NCI-H146 (cell line): ENCODE results near the gene WDSUB1.

Source experiments
- DNase-seq: peaks from one replicate; lab custom pipeline; 2025; lab: John Stamatoyannopoulos, UW

WDSUB1 gene, protein sequence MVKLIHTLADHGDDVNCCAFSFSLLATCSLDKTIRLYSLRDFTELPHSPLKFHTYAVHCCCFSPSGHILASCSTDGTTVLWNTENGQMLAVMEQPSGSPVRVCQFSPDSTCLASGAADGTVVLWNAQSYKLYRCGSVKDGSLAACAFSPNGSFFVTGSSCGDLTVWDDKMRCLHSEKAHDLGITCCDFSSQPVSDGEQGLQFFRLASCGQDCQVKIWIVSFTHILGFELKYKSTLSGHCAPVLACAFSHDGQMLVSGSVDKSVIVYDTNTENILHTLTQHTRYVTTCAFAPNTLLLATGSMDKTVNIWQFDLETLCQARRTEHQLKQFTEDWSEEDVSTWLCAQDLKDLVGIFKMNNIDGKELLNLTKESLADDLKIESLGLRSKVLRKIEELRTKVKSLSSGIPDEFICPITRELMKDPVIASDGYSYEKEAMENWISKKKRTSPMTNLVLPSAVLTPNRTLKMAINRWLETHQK

DNA sequence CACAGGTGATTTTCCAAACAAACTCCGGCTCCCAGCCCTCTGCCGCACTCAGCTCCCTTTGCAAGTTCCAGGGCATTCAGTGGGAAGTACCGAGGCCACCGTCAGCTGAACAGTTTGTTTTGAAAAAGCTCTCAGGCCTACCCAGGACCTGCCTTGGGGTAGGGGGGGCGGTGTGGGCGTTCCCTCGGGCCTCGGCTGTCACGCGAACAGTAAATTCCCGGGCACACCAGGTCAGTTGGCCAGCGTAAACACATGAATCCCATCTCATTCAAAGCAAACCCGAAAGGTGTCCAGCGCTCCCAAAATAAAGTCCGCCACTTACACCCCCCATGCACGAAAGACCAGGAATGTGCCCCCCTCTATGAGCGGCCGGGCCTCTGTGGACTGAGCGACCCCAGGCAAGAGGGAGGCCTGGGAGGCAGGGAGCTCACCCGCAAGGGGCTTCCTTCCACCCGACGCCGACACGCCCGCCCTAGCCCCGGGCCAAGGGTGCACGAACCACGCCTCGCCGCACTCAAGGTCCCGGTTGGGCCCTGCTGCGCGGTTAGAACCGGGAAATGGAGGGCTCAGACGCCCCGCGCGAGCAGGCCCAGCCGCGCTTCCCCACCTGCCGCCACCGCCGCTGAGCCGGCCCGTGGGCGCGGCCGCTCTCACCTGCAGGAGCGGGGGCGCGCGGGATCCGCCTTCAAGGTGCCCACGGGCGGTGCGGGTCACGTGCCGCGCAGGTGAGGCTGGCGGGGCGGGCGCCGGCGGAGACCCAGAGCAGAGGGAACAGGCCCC is at the start of gene WDSUB1:
TSS of gene WDSUB1 (minus strand) at position 775 of the 780 bp plus-strand sequence. CDS start 3,634 bp downstream, outside the sequence.
- peak; percentile 72 for DNase-seq

DNA sequence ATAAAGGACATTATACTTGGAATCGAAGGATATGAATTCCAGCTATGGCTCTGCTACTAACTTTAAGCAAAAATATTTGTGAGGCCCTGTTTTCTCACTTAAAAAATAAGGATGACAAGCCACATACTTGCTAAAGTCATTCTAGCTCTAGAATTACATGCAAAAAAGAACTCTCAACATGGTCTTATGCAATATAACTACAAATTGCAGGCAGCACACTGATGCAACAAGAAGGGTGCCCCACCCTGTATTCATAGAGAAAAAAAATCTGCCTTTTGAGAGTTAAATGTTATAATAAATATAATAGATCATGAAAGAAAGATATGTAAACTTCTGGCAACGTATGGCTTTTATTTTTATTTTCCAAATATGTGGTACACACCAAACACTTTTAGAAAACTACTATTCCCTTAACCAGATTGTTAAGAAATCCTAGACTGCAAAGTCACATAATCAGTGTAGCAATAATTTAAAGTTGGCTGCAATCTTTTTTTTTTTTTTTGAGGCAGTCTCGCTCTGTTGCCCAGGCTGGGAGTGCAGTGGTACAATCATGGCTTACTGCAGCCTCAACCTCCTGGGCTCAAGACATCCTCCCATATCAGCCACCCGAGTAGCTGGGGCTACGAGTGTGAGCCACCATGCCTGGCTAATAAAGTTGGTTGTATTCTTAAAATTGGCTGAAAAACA is 40.2 kb upstream of the WDSUB1 start:
- DNase-seq = no peak

DNA sequence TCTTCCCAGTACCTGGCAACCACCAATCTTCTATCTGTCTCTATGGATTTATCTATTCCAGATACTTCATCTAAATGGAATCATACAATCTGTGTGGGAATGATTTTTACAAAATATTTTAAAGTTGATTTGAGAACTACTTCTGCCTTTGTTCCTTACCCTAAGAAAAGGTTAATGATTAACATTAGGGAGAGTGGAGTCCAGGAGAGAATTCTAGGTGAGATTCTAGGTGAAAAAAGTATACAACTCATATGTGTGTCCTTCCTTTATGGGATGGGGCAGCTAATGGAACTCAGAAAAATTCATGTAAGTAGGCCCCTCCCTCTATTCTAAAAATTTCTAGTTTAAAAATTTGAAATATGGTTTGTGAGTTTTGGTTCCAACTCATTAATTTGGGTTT is 35.9 kb upstream of the WDSUB1 start:
- DNase-seq = no peak

DNA sequence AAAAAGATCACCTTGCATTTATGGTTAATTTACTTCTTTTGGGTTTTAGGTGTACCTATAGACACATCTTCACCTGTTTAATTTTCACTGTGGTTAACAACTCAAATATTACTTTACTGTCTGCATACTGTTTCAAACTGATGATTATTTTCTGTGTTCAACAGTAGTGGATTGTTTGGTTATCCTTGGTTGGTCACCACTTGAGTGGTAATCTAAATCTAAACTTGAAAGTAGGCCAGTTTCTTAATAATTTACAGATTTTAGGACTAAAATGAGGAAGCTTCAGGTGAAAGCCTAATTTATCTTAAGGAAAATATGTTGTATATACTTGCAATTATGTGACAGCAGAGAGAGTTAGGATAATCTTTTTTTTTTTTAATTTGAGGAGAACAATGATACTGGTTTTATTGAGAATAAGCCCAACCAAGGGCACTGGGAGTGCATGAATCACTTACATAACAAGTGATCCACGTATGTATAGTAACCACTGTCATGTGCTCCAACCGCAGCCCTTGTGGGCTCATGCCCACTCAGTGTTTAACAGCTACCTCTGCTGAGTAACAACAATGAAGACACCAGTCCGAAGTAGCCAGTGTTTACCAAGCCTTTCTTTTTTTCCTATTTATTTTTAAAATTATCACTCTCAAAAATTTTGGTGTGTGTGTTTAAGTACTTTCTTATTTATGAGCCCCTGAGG is 31.0 kb upstream of the WDSUB1 start:
- no peak for DNase-seq

DNA sequence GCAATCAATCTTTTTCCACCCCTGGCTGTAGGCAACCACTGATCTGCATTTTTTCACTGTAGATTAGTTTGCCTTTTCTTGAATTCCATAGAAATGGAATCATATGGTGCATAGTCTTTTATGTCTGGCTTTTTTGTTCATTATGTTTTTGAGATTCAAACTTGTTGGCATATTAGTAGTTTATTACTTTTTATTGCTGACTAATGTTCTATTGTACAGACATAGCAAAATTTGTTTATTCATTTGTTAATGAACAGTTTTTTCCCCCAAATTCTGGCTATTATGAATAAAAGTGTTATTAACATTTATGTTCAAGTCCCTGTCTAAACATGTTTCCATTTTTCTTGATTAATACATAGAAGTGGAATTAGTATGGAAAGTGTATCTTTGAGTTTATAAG is 21.4 kb upstream of the WDSUB1 start:
- DNase-seq = no peak

DNA sequence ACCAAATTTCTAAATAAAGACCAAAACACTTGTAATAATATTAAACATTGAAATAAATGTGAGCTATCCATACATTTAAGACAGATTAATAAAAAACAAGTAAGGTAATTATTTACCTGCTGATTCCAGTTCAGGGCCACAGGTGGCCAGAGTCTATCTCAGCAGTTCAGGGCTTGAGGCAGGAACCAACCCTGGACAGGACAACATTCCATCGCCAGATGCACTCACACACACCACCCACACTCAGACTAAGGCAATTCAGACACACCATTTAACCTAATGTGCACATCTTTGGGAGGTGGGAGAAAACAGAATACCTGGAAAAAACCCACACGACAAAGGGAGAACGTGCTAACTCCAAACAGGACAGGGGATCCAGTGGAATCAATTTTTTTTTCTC is 14.1 kb upstream of the WDSUB1 start:
- no peak for DNase-seq

DNA sequence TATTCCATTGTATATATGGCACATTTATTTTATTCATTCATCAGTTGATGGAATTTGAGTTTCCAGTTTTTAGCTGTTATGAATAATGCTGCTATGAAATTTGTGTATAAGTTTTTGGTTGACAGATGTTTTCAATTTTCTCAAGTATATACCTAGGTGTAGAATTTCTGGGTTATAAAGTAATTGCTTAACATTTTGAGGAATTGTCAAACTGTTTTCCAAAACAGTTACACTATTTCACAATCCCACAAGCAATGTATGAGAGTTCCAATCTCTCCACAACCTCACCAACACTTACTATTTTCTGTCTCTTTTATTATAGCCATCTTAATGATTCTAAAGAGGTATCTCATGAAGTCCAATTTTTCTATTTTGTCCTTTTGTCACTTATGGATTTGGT is 12.5 kb upstream of the WDSUB1 start:
- DNase-seq = no peak

DNA sequence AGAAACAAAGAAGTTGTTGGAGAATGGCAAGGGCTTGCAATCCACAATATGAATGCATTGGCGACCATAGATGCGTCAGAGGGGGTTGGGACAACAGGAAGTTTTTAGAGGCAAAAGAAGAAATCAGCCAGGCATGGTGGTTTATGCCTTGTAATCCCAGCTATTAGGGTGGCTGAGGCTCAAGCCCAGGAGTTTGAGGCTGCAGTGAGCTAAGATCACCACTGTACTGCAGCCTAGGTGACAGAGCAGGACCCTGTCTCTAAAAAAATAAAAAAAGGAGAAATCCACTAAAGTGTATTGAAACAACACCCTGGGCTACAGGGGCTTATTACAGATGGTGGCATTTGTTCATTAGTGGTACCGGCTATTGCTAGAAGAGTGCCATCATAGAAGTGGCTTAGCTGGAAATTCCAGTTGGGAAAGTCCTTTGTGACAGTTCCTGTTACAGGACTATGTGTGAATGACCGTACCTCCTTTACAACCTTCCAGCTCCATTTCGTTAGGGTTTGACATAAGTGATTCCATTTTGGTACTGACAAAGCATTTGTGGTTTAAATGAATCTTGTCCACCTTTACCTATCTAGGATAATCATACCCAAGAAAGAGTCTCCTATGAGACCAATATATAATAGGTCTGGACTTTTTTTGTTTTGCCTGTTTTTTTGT is 10.7 kb upstream of the WDSUB1 start:
- no peak for DNase-seq

DNA sequence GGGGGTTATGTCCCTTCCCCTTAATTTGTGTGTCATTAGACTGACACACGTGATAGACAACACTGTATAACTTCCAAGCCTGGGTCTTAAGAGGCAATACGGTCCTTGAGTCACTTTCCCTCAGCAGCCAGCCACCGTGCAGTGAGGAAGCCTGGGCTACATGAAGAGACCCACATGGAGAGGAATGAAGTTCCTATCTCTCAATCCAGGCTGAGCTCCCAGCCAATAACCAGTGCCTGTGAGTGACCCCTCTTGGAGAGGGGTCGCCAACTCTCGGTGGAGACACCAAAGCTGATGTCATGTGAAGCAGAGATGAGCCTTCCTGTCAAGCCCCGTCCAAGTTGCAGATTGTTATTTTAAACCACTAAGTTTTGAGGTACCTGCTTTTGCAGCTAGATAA is 5.7 kb upstream of the WDSUB1 start:
- no peak for DNase-seq

DNA sequence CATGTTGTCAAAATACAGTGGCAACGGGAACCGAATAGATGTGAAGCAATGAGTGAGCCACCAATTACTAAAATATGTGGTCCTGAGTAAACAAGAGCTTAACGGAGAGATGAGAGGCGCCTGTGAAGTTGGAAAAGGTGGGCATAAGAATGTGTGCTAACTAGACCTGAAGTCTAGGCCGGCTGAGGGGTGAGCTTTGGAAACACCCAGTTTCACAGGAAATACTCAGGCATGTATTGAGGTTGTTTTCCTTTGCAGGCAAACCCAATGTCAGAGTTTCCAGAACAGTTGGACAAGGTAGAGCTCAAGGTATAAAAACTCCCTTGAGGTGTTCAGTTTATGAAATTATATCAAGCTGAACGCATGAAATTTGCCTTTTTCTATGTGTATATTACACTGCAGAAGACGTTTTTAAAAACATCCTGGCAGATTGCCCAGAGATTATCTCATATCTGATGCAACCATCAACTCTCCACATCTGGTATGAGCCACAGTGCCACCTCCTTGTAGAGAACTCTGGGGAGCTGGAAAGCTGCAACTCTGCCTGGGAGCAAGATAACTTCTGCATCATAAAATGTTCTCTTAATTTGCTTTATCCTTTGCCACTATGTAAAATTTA is 3.9 kb upstream of the WDSUB1 start:
- peak; percentile 1 for DNase-seq

DNA sequence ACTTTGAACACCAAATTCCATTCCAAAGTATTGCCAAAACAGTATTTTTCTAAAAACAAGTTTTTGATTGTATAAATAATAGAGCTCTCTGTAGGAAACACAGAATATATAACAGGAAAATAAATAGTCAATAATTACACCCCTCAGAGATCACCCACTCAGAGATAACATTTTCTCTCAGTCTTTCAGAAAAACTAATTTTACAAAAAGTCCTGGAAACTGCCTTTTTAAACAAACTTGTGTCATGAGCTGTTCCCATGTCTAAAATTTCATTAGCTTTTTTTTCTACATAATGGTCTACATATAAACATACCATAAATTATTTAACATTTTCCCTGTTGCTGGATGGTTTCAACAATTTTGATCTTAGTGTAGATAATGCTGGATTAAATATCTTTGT is 1.2 kb upstream of the WDSUB1 start:
- DNase-seq = no peak

DNA sequence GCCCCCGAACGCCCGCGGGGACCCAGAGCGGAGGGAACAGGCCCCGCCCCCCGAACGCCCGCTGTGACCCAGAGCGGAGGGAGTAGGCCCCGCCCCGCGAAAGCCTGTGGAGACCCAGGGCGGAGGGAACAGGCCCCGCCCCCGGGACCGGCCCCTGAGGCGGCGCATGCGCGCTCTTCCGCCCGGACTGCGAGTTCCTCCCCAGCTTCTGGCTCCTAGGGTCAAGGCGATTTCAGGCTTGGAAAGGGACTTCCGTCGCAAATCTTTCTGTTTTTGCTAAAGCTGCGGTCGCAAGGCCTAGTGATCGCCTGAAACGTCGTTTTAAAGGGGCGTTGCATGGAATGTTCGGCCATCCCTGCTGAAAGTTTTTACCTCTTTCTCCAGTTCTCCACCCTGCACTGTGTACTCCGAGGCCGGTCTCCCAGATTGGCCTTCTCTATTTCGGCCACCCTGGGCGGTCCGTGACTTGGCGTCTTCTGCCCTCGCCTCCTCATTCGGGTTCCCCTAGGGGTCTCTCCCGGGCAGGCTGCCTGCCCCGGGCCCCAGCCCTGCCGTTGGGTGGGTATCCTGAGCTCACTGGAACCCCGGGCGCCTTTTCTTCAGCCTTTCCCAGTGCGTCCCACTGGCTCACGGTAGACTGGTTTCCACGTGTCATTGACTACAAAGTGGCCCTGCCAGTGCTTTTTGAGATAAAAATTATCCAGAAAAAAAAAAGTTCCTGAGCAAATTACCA is 372 bp upstream of the WDSUB1 start:
- DNase-seq = peak; percentile 96

DNA sequence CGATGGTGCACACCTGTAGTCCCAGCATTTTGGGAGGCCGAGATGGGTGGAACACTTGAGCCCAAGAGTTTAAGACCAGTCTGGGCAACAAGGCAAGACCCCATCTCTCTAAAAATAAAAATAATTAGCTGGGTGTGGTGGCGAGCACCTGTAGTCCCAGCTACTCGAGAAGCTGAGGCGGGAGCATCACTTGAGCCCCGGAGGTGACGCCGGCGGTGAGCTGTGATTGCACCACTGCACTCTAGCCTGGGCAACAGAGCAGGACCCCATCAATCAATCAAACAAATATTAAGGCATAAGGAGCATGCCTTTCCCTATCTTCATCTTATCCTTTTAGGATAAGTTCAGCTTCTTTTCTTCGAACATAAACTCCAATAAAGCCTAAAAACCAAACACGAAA is 1.1 kb downstream of the WDSUB1 start:
- no peak for DNase-seq

DNA sequence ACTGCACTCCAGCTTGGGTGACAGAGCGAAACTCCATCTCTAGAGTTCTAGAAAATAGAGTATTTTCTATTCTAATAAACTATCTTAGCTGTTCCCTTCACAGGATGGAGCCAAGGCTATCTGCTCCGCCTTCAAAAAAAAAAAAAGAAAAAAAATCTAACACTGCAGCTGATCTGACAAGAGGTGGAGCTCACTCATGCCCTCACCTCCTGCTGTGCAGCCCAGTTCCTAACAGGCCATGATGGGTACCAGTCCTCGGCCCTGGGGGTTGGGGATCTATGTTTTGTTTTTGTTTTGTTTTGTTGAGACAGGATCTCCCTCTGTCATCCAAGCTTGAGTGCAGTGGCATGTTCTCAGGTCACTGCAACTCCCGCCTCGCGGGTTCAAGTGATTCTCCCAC is 3.0 kb downstream of the WDSUB1 start:
- no peak for DNase-seq

DNA sequence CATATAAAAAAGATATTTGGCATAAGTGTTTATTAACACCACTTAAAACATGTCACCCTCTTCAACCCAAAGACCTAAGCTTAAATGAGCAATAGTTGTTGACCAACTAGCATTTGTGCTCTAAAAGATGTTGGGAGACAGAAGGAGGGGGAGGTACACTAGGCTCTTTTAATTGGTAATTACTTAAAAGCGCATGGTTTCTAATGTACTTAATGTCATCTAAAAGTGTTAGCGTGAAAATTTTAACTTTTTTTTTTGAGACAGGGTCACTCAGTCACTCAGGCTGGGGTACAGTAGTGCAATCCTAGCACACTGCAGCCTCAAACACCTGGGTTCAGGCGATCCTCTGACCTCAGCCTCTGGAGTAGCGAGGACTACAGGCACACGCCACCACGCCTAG is 5.5 kb downstream of the WDSUB1 start:
- DNase-seq = no peak

DNA sequence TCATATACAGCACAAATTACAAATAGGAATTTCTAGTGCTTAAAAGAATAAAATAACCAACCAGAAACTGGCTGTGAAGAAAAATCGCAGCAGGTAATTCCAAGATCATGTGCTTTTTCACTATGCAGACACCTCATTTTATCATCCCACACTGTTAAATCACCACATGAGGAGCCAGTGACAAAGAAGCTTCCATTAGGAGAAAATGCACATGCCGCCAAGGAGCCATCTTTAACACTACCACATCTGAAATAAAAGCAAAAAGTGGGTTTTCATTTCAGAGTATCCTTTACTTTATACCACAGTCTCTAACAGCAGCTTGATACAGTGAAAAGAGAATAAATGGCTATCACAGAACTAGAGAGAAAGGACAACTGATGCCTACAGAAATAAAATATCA is 6.8 kb downstream of the WDSUB1 start:
- DNase-seq = no peak

DNA sequence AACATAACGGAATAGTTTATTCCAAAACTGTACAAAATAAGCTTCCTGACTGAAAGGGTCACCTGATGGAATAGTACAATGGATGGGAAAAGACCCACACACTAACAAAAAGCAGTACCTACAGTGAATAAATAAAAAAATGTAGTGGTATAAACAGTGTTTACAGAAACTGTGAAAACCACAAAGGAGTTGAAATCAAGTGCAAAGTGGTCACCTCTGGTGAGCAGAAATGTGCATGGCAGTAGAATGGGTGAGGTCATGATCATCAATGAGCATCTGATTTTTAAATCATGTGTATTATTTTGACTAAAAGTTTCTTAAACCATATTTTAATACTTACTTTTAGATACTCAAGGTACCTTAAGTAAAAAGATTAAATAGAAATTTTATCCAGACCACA is 11.4 kb downstream of the WDSUB1 start:
- no peak for DNase-seq

DNA sequence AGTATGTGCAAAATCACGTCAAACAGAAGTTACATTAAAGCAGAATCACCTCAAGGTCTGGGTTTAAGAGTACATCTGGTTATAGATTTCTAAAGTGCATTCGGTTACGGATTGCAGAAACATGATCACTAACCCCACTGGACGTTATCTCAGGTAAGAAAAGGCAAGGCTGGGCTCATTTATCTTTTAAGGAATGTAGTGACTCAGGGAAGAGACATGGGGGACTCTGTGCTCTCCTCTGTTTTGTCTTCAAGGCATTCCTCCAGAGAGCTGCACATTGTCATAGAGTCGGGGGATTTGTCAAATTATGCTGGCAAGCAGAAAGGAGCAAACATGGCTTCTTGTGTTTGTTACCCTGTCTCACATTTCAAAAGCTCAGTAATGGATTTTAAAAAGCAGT is 14.3 kb downstream of the WDSUB1 start:
- no peak for DNase-seq

DNA sequence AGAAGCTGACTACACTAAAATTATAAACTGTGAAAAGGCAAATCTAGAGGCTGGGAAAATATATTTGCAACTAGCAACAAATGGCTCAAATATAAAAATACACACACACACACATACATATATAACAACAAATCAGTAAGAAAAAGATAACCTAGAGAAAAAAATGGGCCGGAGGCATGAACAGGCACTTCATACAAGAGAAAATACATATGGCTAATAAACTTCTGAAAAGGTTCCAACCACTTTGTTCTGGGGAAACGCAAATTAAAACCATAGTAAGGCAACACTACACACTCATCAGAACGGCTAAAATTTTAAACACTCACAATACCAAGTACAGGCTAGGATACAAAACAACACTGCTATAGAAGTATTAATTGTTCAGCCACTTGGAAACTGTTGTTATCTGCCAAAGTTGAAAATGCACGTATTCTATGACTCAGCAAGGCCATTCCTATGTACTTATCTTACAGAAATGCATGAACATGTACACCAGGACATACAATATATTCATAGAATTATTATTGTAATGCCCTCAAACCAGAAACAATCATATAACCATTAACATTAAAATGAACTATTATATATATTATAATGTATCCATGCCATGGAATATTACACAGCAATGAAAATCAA is 15.6 kb downstream of the WDSUB1 start:
- DNase-seq = no peak

DNA sequence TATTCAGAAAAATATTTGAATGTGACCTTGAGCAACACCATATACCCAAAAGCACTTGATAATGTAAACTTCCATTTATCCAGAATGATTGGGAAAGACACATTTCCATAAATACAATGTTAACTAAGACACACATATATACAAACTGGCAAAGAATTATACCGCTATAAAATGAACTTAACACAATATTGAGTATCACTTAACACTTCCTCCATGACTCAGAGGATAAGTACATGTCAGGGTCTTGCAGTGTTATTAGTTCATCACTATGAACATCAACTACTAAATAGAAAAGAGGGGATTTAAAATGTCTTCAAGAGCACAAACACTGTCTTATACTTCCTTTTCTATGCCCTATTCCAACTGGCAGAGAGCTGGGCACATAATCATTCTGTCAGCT is 18.6 kb downstream of the WDSUB1 start:
- DNase-seq = no peak
